ENCODE data around the gene GLYATL1.
A peak's percentile ranks its signal among the peaks of the same experiment; 100 is the strongest.

The GLYATL1 gene

DNA sequence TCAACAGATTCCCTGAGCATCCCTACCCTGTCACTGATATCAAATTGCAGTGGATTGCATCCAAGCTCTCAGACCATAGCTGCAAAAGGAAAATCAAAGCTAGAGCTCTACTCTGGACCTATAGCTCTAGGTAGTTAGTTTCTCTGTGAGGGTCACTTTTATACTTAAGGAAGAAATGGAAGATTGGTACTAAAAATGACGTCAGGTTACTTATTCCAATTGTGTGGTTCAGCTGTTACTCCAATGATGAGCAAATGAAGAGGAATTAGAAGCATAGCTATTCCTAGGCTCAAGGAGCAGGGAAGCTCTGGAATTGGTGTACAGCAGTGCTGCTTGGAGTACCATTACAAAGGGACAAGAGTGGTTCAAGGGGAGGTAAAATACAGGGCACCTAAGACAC, 36.4 kb upstream of the GLYATL1 start:
- no peak overlapping the region for H3K27ac ChIP-seq (ENCODE audit: extremely low read depth, low read depth, low read length)
- H3K36me3 ChIP-seq (ENCODE audit: control insufficient read depth in 2 of 2, insufficient read depth in 1 of 2, low read length in 2 of 2): peaks cover 0 to 9% of the 10 kb centered on the region in 2 experiments; a peak in 1 of 3 replicates
- TF ChIP-seq, protein P1, sequence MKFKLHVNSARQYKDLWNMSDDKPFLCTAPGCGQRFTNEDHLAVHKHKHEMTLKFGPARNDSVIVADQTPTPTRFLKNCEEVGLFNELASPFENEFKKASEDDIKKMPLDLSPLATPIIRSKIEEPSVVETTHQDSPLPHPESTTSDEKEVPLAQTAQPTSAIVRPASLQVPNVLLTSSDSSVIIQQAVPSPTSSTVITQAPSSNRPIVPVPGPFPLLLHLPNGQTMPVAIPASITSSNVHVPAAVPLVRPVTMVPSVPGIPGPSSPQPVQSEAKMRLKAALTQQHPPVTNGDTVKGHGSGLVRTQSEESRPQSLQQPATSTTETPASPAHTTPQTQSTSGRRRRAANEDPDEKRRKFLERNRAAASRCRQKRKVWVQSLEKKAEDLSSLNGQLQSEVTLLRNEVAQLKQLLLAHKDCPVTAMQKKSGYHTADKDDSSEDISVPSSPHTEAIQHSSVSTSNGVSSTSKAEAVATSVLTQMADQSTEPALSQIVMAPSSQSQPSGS (tag by site-specific recombination; IDR thresholded peaks at IDR 0.05; ENCODE audit: low read depth): 0 out of 2 replicates have a peak, but pooled peaks have one; percentile 21
- TF ChIP-seq, protein P2, sequence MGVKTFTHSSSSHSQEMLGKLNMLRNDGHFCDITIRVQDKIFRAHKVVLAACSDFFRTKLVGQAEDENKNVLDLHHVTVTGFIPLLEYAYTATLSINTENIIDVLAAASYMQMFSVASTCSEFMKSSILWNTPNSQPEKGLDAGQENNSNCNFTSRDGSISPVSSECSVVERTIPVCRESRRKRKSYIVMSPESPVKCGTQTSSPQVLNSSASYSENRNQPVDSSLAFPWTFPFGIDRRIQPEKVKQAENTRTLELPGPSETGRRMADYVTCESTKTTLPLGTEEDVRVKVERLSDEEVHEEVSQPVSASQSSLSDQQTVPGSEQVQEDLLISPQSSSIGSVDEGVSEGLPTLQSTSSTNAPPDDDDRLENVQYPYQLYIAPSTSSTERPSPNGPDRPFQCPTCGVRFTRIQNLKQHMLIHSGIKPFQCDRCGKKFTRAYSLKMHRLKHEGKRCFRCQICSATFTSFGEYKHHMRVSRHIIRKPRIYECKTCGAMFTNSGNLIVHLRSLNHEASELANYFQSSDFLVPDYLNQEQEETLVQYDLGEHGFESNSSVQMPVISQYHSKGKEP (tag by site-specific recombination; IDR thresholded peaks at IDR 0.05): no peak
- TF ChIP-seq, protein P3, sequence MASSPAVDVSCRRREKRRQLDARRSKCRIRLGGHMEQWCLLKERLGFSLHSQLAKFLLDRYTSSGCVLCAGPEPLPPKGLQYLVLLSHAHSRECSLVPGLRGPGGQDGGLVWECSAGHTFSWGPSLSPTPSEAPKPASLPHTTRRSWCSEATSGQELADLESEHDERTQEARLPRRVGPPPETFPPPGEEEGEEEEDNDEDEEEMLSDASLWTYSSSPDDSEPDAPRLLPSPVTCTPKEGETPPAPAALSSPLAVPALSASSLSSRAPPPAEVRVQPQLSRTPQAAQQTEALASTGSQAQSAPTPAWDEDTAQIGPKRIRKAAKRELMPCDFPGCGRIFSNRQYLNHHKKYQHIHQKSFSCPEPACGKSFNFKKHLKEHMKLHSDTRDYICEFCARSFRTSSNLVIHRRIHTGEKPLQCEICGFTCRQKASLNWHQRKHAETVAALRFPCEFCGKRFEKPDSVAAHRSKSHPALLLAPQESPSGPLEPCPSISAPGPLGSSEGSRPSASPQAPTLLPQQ (tag by site-specific recombination; IDR thresholded peaks at IDR 0.05): no peak
- H3K9me3 ChIP-seq (ENCODE audit: control insufficient read depth, insufficient read depth, low read depth, low read length): no peaks in the 10 kb centered on the region
- peak overlapping the region; percentile 59; the same call in 1 of the 2 replicates for H3K4me3 ChIP-seq (ENCODE audit: low read depth, low read length)
- no peaks in the 10 kb centered on the region for H3K4me1 ChIP-seq (ENCODE audit: control insufficient read depth, insufficient read depth, low read length)
- POLR2A ChIA-PET: no interaction called here
- CTCF ChIA-PET: no interaction called here

DNA sequence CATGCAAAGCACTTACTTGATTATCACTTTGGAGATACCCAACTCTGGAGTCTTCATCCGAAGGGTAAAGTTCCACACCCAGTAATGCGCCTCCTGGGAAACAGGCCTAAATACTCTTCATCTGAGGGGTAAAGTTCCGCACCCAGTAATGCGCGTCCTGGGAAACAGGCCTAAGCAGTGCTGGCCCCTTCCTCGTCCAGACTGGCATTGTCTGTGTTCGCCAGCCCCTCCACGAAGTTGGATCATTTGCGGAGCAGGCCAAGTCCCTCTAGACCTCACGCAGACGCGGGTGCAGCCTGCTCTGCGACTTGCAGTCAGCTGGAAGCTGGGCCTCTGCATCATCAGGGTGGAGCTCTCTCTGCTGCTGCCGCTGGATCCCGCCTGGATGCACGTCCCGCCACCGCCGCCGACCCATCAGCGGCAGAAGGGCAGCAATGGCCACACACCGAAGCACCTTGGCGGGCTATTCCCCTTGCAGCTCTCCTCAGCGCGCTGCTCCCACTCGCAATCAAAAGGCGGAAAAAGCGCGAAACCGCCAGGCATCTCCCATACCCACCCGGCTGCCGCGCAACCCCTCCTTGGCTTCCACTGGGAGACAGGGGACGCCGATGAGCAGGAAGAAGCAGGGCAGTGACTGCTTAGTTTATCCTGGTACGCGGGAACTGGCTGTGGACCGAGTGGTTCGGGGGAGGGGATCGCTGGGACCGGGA, 34.1 kb upstream of the GLYATL1 start:
- Histone ChIP-seq H3K4me3 (ENCODE audit: low read depth, low read length) (peak overlapping the region; percentile 59), H3K36me3 (ENCODE audit: control insufficient read depth in 2 of 2, insufficient read depth in 1 of 2, low read length in 2 of 2) (peaks cover 0 to 9% of the 10 kb centered on the region in 2 experiments; a peak in 1 of 3 replicates), H3K27ac (ENCODE audit: extremely low read depth, low read depth, low read length) (peak overlapping the region; percentile 63; the same call in 1 of the 2 replicates), H3K4me1 (ENCODE audit: control insufficient read depth, insufficient read depth, low read length) (no peaks in the 10 kb centered on the region), H3K9me3 (ENCODE audit: control insufficient read depth, insufficient read depth, low read depth, low read length) (no peaks in the 10 kb centered on the region)
- POLR2A ChIA-PET: interaction anchor here (0.8 to 1.8 kb wide), 5 partner anchors 9 to 1193 kb away, joined by 3 to 8 read pairs (median 6); partner anchors contain the start of genes MED19 and TMX2
- CTCF ChIA-PET: interaction anchor here (0.6 to 1.6 kb wide), 7 partner anchors 13 to 356 kb away, joined by 3 to 9 read pairs (median 4); no protein-coding TSS in a partner anchor
- TF ChIP-seq ZNF600 (tag by site-specific recombination; IDR thresholded peaks at IDR 0.05) (peak; percentile 83), KLF16 (tag by site-specific recombination; IDR thresholded peaks at IDR 0.05) (no peak), MEIS1 (CRISPR knock-in tag; IDR thresholded peaks at IDR 0.05; ENCODE audit: borderline replicate concordance) (0 out of 2 replicates have a peak, but pooled peaks have one; percentile 20), ZNF354C (tag by site-specific recombination; IDR thresholded peaks at IDR 0.05; ENCODE audit: borderline replicate concordance, low read depth) (no peak), ZNF76 (tag by site-specific recombination; IDR thresholded peaks at IDR 0.05; ENCODE audit: borderline replicate concordance, low read depth) (peak; percentile 63; the same call in 1 of the 2 replicates), TRIM28 (IDR thresholded peaks at IDR 0.05; ENCODE audit: borderline replicate concordance, low read length) (0 out of 2 replicates have a peak, but pooled peaks have one; percentile 36), ZNF2 (tag by site-specific recombination; IDR thresholded peaks at IDR 0.05) (peak; percentile 72), ZNF184 (tag by site-specific recombination; IDR thresholded peaks at IDR 0.05) (no peak), ZNF138 (tag by site-specific recombination; IDR thresholded peaks at IDR 0.05; ENCODE audit: borderline replicate concordance) (no peak), ZNF19 (tag by site-specific recombination; IDR thresholded peaks at IDR 0.05; ENCODE audit: low read depth) (no peak), KLF8 (tag by site-specific recombination; IDR thresholded peaks at IDR 0.05) (peak; percentile 52; the same call in 1 of the 2 replicates)
- TF ChIP-seq, protein P4, sequence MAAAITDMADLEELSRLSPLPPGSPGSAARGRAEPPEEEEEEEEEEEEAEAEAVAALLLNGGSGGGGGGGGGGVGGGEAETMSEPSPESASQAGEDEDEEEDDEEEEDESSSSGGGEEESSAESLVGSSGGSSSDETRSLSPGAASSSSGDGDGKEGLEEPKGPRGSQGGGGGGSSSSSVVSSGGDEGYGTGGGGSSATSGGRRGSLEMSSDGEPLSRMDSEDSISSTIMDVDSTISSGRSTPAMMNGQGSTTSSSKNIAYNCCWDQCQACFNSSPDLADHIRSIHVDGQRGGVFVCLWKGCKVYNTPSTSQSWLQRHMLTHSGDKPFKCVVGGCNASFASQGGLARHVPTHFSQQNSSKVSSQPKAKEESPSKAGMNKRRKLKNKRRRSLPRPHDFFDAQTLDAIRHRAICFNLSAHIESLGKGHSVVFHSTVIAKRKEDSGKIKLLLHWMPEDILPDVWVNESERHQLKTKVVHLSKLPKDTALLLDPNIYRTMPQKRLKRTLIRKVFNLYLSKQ (tag by site-specific recombination; IDR thresholded peaks at IDR 0.05; ENCODE audit: borderline replicate concordance): no peak
- TF ChIP-seq, protein P5, sequence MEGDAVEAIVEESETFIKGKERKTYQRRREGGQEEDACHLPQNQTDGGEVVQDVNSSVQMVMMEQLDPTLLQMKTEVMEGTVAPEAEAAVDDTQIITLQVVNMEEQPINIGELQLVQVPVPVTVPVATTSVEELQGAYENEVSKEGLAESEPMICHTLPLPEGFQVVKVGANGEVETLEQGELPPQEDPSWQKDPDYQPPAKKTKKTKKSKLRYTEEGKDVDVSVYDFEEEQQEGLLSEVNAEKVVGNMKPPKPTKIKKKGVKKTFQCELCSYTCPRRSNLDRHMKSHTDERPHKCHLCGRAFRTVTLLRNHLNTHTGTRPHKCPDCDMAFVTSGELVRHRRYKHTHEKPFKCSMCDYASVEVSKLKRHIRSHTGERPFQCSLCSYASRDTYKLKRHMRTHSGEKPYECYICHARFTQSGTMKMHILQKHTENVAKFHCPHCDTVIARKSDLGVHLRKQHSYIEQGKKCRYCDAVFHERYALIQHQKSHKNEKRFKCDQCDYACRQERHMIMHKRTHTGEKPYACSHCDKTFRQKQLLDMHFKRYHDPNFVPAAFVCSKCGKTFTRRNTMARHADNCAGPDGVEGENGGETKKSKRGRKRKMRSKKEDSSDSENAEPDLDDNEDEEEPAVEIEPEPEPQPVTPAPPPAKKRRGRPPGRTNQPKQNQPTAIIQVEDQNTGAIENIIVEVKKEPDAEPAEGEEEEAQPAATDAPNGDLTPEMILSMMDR (tag by site-specific recombination; IDR thresholded peaks at IDR 0.05): peak; percentile 74
- TF ChIP-seq, protein P6, sequence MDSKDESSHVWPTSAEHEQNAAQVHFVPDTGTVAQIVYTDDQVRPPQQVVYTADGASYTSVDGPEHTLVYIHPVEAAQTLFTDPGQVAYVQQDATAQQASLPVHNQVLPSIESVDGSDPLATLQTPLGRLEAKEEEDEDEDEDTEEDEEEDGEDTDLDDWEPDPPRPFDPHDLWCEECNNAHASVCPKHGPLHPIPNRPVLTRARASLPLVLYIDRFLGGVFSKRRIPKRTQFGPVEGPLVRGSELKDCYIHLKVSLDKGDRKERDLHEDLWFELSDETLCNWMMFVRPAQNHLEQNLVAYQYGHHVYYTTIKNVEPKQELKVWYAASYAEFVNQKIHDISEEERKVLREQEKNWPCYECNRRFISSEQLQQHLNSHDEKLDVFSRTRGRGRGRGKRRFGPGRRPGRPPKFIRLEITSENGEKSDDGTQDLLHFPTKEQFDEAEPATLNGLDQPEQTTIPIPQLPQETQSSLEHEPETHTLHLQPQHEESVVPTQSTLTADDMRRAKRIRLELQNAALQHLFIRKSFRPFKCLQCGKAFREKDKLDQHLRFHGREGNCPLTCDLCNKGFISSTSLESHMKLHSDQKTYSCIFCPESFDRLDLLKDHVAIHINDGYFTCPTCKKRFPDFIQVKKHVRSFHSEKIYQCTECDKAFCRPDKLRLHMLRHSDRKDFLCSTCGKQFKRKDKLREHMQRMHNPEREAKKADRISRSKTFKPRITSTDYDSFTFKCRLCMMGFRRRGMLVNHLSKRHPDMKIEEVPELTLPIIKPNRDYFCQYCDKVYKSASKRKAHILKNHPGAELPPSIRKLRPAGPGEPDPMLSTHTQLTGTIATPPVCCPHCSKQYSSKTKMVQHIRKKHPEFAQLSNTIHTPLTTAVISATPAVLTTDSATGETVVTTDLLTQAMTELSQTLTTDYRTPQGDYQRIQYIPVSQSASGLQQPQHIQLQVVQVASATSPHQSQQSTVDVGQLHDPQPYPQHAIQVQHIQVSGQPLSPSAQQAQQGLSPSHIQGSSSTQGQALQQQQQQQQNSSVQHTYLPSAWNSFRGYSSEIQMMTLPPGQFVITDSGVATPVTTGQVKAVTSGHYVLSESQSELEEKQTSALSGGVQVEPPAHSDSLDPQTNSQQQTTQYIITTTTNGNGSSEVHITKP (tag by site-specific recombination; IDR thresholded peaks at IDR 0.05): peak; percentile 50
- TF ChIP-seq, protein P7, sequence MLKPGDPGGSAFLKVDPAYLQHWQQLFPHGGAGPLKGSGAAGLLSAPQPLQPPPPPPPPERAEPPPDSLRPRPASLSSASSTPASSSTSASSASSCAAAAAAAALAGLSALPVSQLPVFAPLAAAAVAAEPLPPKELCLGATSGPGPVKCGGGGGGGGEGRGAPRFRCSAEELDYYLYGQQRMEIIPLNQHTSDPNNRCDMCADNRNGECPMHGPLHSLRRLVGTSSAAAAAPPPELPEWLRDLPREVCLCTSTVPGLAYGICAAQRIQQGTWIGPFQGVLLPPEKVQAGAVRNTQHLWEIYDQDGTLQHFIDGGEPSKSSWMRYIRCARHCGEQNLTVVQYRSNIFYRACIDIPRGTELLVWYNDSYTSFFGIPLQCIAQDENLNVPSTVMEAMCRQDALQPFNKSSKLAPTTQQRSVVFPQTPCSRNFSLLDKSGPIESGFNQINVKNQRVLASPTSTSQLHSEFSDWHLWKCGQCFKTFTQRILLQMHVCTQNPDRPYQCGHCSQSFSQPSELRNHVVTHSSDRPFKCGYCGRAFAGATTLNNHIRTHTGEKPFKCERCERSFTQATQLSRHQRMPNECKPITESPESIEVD (tag by site-specific recombination; IDR thresholded peaks at IDR 0.05): no peak
